ENCODE data around the gene MMP14. TPM values are rescaled to one million over a fixed set of nuclear protein-coding genes. Genes with fewer than 3 reads are reported as not detected.

The MMP14 gene
- total and polyA plus RNA-seq, 2 of the 13 experiments (the other 11 are each of a cell fraction or from before 2014, with no cell fraction given): 5.2 to 9.8 TPM

- no peak for TF ChIP-seq ZBTB37 (CRISPR knock-in tag; IDR thresholded peaks at IDR 0.05)
- TF ChIP-seq NR2C2 (CRISPR knock-in tag; IDR thresholded peaks at IDR 0.05; ENCODE audit: borderline replicate concordance): no peak
- 0 out of 2 replicates have a peak, but pooled peaks have one; percentile 39 for TF ChIP-seq MXD3 (CRISPR knock-in tag; IDR thresholded peaks at IDR 0.05)
- TF ChIP-seq ZZZ3 (CRISPR knock-in tag; IDR thresholded peaks at IDR 0.05; ENCODE audit: borderline replicate concordance): no peak
- no peak for TF ChIP-seq ZNF460 (CRISPR knock-in tag; IDR thresholded peaks at IDR 0.05; ENCODE audit: borderline replicate concordance)
- TF ChIP-seq ZNF577 (CRISPR knock-in tag; IDR thresholded peaks at IDR 0.05; ENCODE audit: borderline replicate concordance, low read depth): no peak
- no peak; the same call in 1 of the 2 replicates for TF ChIP-seq NRL (CRISPR knock-in tag; IDR thresholded peaks at IDR 0.05; ENCODE audit: borderline replicate concordance)
- no peak for TF ChIP-seq ZBTB33 (CRISPR knock-in tag; IDR thresholded peaks at IDR 0.05)
- no peak for TF ChIP-seq ZNF598 (CRISPR knock-in tag; IDR thresholded peaks at IDR 0.05; ENCODE audit: borderline replicate concordance)
- TF ChIP-seq PCBP2 (optimal IDR thresholded peaks at IDR 0.05; ENCODE audit: low read depth, low read length, poor library complexity, severe bottlenecking): no peak
- no peak for TF ChIP-seq JARID2 (CRISPR knock-in tag; IDR thresholded peaks at IDR 0.05; ENCODE audit: insufficient replicate concordance)
- TF ChIP-seq LBX2 (CRISPR knock-in tag; IDR thresholded peaks at IDR 0.05; ENCODE audit: borderline replicate concordance): no peak
- no peak for TF ChIP-seq MATR3 (CRISPR knock-in tag; IDR thresholded peaks at IDR 0.05)
- TF ChIP-seq HIC2 (CRISPR knock-in tag; IDR thresholded peaks at IDR 0.05; ENCODE audit: low read depth): 0 out of 2 replicates have a peak, but pooled peaks have one; percentile 17
- peak; percentile 93; the same call in 1 of the 2 replicates for TF ChIP-seq NFKB2 (CRISPR knock-in tag; IDR thresholded peaks at IDR 0.05; ENCODE audit: borderline replicate concordance)
- no peak for TF ChIP-seq ZNF652 (CRISPR knock-in tag; IDR thresholded peaks at IDR 0.05; ENCODE audit: borderline replicate concordance, low read depth)
- TF ChIP-seq NBN (conservative IDR thresholded peaks at IDR 0.05): no peak
- no peak for TF ChIP-seq HOXA9 (CRISPR knock-in tag; IDR thresholded peaks at IDR 0.05; ENCODE audit: borderline replicate concordance)
- TF ChIP-seq TFAP4 (IDR thresholded peaks at IDR 0.05; ENCODE audit: borderline replicate concordance, low read depth): peak; percentile 94
- peak; percentile 67; the same call in 1 of the 2 replicates for TF ChIP-seq ZNF691 (CRISPR knock-in tag; IDR thresholded peaks at IDR 0.05; ENCODE audit: borderline replicate concordance, low read depth)
Measured at GRCh38 chr14:22819151-22819988, 17.0 kb upstream of the MMP14 start (continued).
